Right ventricle myocardium inferior (tissue), 1 donor: ENCODE measurements around the gene HECW1. TPM values are rescaled to one million over a fixed set of nuclear protein-coding genes. Genes with fewer than 3 reads are reported as not detected.
"Not testable (repeated sequence)": the region's sequence is repeated elsewhere in the genome, so short reads cannot be mapped to it uniquely, and the experiment has no call there.

ENCODE experiments used
- ATAC-seq: fragments of 200-7000 bp; cut with Tn5 transposase; one replicate; pipeline ENCODE4 v1.9.1; 2020; ENCODE audit warnings: mild to moderate bottlenecking, moderate library complexity
- DNase-seq: peaks from one replicate; pipeline ENCODE4 v3.0.0; 2021; ENCODE audit errors: missing footprints
- intact Hi-C: fragments of 100-400 bp; cut with DNase I; formaldehyde crosslinking; loops from one replicate; pipeline ENCODE4 v1.11.0; 2022
- total RNA-seq: library from RNA; stranded (reverse); fragmentation: NEBNext Ultra II Directional; extraction: Animal tissue kit (Norgen Biotek cat#: 25700); gene quantifications from one replicate; pipeline ENCODE4 v1.2.1, GENCODE V29; 2021
- donor health status: DM: no; HTN: yes; CAD: no; lungs with severe emphysema.

Gene HECW1
- total RNA-seq, 1 donor from 2014 or later = not detected

- ATAC-seq = no peak
- intact Hi-C loops = no loop called here
- no peak for DNase-seq
These were observed 476.2 kb downstream of the HECW1 start for GRCh38 chr7:43588477-43589132.

GRCh38 chr7:43589133-43589478 is 476.7 kb downstream of the HECW1 start:
- intact Hi-C loops = no loop called here
- no peak for ATAC-seq
- DNase-seq = no peak

- intact Hi-C loops = no loop called here
- ATAC-seq = no peak
- DNase-seq = no peak
These were observed 477.3 kb downstream of the HECW1 start for GRCh38 chr7:43589728-43590127.

- ATAC-seq = no peak
- intact Hi-C loops = no loop called here
These were observed 478.6 kb downstream of the HECW1 start for GRCh38 chr7:43590862-43591557.

GRCh38 chr7:43591558-43592180 is 479.2 kb downstream of the HECW1 start:
- intact Hi-C loops = no loop called here
- DNase-seq (no peak), ATAC-seq (no peak)

More at GRCh38 chr7:43590862-43591557, 478.6 kb downstream of the HECW1 start:
- DNase-seq = no peak

GRCh38 chr7:43592326-43592725 is 479.9 kb downstream of the HECW1 start:
- no peak for DNase-seq
- no peak for ATAC-seq
- intact Hi-C loops = no loop called here

- intact Hi-C loops = loop anchor here (1.0 kb wide), 1 partner anchor 9 kb away; no protein-coding TSS in a partner anchor
- no peak for DNase-seq
- no peak for ATAC-seq
These were observed 480.6 kb downstream of the HECW1 start for GRCh38 chr7:43593010-43593409.

GRCh38 chr7:43594020-43594419 is 481.6 kb downstream of the HECW1 start:
- intact Hi-C loops = no loop called here
- no peak for DNase-seq
- ATAC-seq = no peak

- ATAC-seq, intact Hi-C loops, DNase-seq: not testable (repeated sequence)
These were observed 484.0 kb downstream of the HECW1 start for GRCh38 chr7:43596426-43596825.

- ATAC-seq = no peak
- DNase-seq = no peak
- intact Hi-C loops = no loop called here
These were observed 487.6 kb downstream of the HECW1 start for GRCh38 chr7:43600056-43600455.

- intact Hi-C loops = no loop called here
- DNase-seq = no peak
- ATAC-seq = no peak
These were observed 489.8 kb downstream of the HECW1 start for GRCh38 chr7:43602256-43602655.

- no peak for ATAC-seq
- no peak for DNase-seq
- intact Hi-C loops = no loop called here
These were observed 491.8 kb downstream of the HECW1 start for GRCh38 chr7:43604251-43604650.

- ATAC-seq (no peak), DNase-seq (no peak)
These were observed 496.6 kb downstream of the HECW1 start for GRCh38 chr7:43609097-43609496.

GRCh38 chr7:43612128-43612527 is 499.7 kb downstream of the HECW1 start:
- intact Hi-C loops = no loop called here
- no peak for ATAC-seq
- no peak for DNase-seq

More at GRCh38 chr7:43609097-43609496, 496.6 kb downstream of the HECW1 start:
- intact Hi-C loops = no loop called here

GRCh38 chr7:43612599-43613589 is 500.4 kb downstream of the HECW1 start:
- DNase-seq (no peak), ATAC-seq (no peak)
- intact Hi-C loops = no loop called here
